Neural cell (in vitro differentiated cells): Measurements from ENCODE around the gene GABPA. TPM values are rescaled to one million over a fixed set of nuclear protein-coding genes. Genes with fewer than 3 reads are reported as not detected.

ENCODE experiments used
- H2AFZ ChIP-seq: fragments of 200-600, 300-800 bp; sonication (generic), shearing (Covaris generic); 2 replicates; pipeline ENCODE4 v1.6.0; 2014; ENCODE audit warnings: low read depth, mild to moderate bottlenecking, antibody characterized with exemption, low read length, moderate library complexity
- H3F3A ChIP-seq: fragments of 200-600 bp; shearing (Covaris generic); 2 replicates; pipeline ENCODE4 v1.6.1; 2016; ENCODE audit warnings: mild to moderate bottlenecking, moderate library complexity, mixed read lengths, antibody characterized with exemption, low read length; ENCODE audit not compliant: insufficient read depth, poor library complexity, severe bottlenecking
- H3K27ac ChIP-seq: fragments of 200-600, 300-800 bp; sonication (generic), shearing (Covaris generic); 2 replicates; pipeline ENCODE4 v1.5.1; 2014; ENCODE audit warnings: mild to moderate bottlenecking, low read length, moderate library complexity
- H3K27me3 ChIP-seq: fragments of 300-800, 200-600 bp; sonication (generic), shearing (Covaris generic); 2 replicates; pipeline ENCODE4 v1.6.0; 2014; ENCODE audit warnings: mild to moderate bottlenecking, low read depth, low read length, moderate library complexity; ENCODE audit not compliant: insufficient read depth
- H3K36me3 ChIP-seq: fragments of 300-800, 200-600 bp; sonication (generic), shearing (Covaris generic); 2 replicates; pipeline ENCODE4 v1.5.1; 2014; ENCODE audit warnings: mild to moderate bottlenecking, antibody characterized with exemption, low read length, moderate library complexity; ENCODE audit not compliant: insufficient read depth
- H3K4me2 ChIP-seq: fragments of 300-800, 200-600 bp; sonication (generic), shearing (Covaris generic); 2 replicates; pipeline ENCODE4 v1.6.0; 2014; ENCODE audit warnings: mild to moderate bottlenecking, low read length
- H3K4me3 ChIP-seq: fragments of 300-800, 200-600 bp; sonication (generic), shearing (Covaris generic); 2 replicates; pipeline ENCODE4 v1.5.1; 2014; ENCODE audit warnings: mild to moderate bottlenecking, low read length, moderate library complexity
- H3K79me2 ChIP-seq: fragments of 200-600 bp; shearing (Covaris generic); replicated peaks from 2 replicates; pipeline ENCODE4 v1.6.0; 2014; ENCODE audit warnings: mild to moderate bottlenecking, low read length, moderate library complexity; ENCODE audit not compliant: insufficient read depth
- H3K9ac ChIP-seq: fragments of 300-800, 200-600 bp; sonication (generic), shearing (Covaris generic); 2 replicates; pipeline ENCODE4 v1.6.1; 2016; ENCODE audit warnings: mild to moderate bottlenecking, low read length, mixed read lengths
- H3K9me2 ChIP-seq: fragments of 200-600 bp; shearing (Covaris generic); 2 replicates; pipeline ENCODE4 v1.6.1; 2016; ENCODE audit warnings: mild to moderate bottlenecking, low read length, mixed read lengths; ENCODE audit not compliant: insufficient read depth
- H3K9me3 ChIP-seq: fragments of 200-600, 300-800 bp; sonication (generic), shearing (Covaris generic); 2 replicates; pipeline ENCODE4 v1.6.1; 2016; ENCODE audit warnings: mild to moderate bottlenecking, mixed run types, low read length, moderate library complexity, mixed read lengths
- H4K20me1 ChIP-seq: fragments of 200-600 bp; shearing (Covaris generic); 2 replicates; pipeline ENCODE4 v1.6.1; 2016; ENCODE audit warnings: mild to moderate bottlenecking, mixed run types; ENCODE audit not compliant: insufficient read depth
- EP300 ChIP-seq: fragments of 450-650 bp; conservative IDR thresholded peaks from 2 replicates; pipeline ENCODE4 v1.6.1; 2014; ENCODE audit warnings: antibody characterized with exemption, mild to moderate bottlenecking, moderate library complexity; ENCODE audit not compliant: poor library complexity, severe bottlenecking
- EZH2 ChIP-seq: fragments of 200-600, 300-800 bp; shearing (Covaris generic), sonication (generic); IDR thresholded peaks from 2 replicates; pipeline ENCODE4 v1.6.1; 2014; ENCODE audit warnings: antibody characterized with exemption, low read length, borderline replicate concordance, mild to moderate bottlenecking; ENCODE audit not compliant: insufficient read depth, poor library complexity, severe bottlenecking
- MXI1 ChIP-seq: fragments of 450-650 bp; conservative IDR thresholded peaks from 2 replicates; pipeline ENCODE4 v1.6.1; 2014; ENCODE audit warnings: antibody characterized with exemption, mild to moderate bottlenecking; ENCODE audit not compliant: poor library complexity, severe bottlenecking
- POLR2AphosphoS5 ChIP-seq: IDR thresholded peaks from 2 replicates; pipeline ENCODE4 v1.6.1; 2012
- RAD21 ChIP-seq: fragments of 450-650 bp; conservative IDR thresholded peaks from 2 replicates; pipeline ENCODE4 v1.6.1; 2014; ENCODE audit warnings: antibody characterized with exemption, mild to moderate bottlenecking, moderate library complexity
- SMC3 ChIP-seq: fragments of 450-650 bp; conservative IDR thresholded peaks from 2 replicates; pipeline ENCODE4 v1.6.1; 2014; ENCODE audit warnings: antibody characterized with exemption, mild to moderate bottlenecking, moderate library complexity; ENCODE audit not compliant: poor library complexity
- TAF1 ChIP-seq: IDR thresholded peaks from 2 replicates; pipeline ENCODE4 v1.6.1; 2012; ENCODE audit warnings: low read depth
- polyA plus RNA-seq: library from polyadenylated mRNA; depleted of rRNA; stranded (reverse); fragments of >200 nt; gene quantifications from 2 replicates; pipeline ENCODE4 v1.2.3, GENCODE V29; 2014
- TF ChIP-seq, protein P1 (sequence below): fragments of 450-650 bp; IDR thresholded peaks from 2 replicates; pipeline ENCODE4 v1.5.1; 2014; ENCODE audit warnings: antibody characterized with exemption, mild to moderate bottlenecking, moderate library complexity; ENCODE audit not compliant: poor library complexity, severe bottlenecking
- TF ChIP-seq, protein P2 (sequence below): IDR thresholded peaks from 2 replicates; pipeline ENCODE4 v1.6.1; 2012; ENCODE audit warnings: borderline replicate concordance

Gene GABPA
- polyA plus RNA-seq, 1 donor from 2014 or later, result 45.4 TPM

DNA sequence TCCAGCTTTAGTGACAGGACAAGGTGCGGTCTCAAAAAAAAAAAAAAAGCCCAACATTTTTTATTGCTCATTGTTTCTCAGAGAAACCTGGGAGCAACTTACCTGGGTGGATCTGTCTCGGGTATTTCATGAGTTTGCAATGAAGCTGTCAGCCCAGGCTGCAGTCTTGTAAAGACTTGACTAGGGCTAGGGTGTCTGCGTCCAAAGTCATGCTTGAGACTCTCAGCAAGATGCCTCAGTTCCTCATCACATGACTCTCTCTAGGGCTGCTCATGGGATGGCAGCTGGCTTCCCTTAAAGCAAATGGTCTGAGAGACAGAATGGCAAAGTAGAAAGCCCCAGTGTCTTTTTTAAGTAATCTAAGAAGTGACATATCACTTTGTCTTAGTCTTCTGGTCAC is 8.1 kb downstream of the GABPA start:
- Histone ChIP-seq H4K20me1 (no peaks in the 10 kb centered on the region), H3K36me3 (no peaks in the 10 kb centered on the region), H3K9ac (no peak overlapping the region), H3K4me2 (no peak overlapping the region), H3F3A (no peaks in the 10 kb centered on the region), H2AFZ (no peak overlapping the region), H3K27me3 (no peaks in the 10 kb centered on the region), H3K27ac (no peak overlapping the region), H3K79me2 (peaks cover 24% of the 10 kb centered on the region), H3K9me3 (no peaks in the 10 kb centered on the region), H3K9me2 (no peaks in the 10 kb centered on the region), H3K4me3 (no peak overlapping the region)
- TF ChIP-seq, protein P1, sequence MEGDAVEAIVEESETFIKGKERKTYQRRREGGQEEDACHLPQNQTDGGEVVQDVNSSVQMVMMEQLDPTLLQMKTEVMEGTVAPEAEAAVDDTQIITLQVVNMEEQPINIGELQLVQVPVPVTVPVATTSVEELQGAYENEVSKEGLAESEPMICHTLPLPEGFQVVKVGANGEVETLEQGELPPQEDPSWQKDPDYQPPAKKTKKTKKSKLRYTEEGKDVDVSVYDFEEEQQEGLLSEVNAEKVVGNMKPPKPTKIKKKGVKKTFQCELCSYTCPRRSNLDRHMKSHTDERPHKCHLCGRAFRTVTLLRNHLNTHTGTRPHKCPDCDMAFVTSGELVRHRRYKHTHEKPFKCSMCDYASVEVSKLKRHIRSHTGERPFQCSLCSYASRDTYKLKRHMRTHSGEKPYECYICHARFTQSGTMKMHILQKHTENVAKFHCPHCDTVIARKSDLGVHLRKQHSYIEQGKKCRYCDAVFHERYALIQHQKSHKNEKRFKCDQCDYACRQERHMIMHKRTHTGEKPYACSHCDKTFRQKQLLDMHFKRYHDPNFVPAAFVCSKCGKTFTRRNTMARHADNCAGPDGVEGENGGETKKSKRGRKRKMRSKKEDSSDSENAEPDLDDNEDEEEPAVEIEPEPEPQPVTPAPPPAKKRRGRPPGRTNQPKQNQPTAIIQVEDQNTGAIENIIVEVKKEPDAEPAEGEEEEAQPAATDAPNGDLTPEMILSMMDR, result no peak
- TF ChIP-seq MXI1 (no peak), TAF1 (no peak), POLR2AphosphoS5 (no peak), RAD21 (no peak), EP300 (no peak), SMC3 (no peak), EZH2 (no peak)
- TF ChIP-seq, protein P2, sequence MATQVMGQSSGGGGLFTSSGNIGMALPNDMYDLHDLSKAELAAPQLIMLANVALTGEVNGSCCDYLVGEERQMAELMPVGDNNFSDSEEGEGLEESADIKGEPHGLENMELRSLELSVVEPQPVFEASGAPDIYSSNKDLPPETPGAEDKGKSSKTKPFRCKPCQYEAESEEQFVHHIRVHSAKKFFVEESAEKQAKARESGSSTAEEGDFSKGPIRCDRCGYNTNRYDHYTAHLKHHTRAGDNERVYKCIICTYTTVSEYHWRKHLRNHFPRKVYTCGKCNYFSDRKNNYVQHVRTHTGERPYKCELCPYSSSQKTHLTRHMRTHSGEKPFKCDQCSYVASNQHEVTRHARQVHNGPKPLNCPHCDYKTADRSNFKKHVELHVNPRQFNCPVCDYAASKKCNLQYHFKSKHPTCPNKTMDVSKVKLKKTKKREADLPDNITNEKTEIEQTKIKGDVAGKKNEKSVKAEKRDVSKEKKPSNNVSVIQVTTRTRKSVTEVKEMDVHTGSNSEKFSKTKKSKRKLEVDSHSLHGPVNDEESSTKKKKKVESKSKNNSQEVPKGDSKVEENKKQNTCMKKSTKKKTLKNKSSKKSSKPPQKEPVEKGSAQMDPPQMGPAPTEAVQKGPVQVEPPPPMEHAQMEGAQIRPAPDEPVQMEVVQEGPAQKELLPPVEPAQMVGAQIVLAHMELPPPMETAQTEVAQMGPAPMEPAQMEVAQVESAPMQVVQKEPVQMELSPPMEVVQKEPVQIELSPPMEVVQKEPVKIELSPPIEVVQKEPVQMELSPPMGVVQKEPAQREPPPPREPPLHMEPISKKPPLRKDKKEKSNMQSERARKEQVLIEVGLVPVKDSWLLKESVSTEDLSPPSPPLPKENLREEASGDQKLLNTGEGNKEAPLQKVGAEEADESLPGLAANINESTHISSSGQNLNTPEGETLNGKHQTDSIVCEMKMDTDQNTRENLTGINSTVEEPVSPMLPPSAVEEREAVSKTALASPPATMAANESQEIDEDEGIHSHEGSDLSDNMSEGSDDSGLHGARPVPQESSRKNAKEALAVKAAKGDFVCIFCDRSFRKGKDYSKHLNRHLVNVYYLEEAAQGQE, result no peak

DNA sequence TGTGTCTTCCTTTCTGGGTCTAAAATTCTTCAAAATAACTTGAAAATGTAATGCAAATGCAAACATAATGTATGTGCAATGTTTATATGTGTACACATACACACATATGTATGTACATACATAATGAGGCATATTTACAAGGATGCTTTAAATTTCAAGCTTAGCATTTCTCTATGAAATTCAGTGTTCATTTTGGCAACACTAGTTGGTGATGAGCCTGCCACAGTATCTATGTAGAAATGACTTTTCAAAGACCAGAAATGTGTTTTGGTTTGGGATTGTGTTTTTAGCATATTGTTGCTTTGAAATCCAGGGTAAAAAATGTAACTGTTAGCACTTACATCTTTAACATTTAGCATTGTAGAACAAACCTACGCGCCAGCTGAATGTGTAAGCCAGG is 10.1 kb downstream of the GABPA start:
- H3K9me3 ChIP-seq, result no peaks in the 10 kb centered on the region
- no peak overlapping the region for H3K9ac ChIP-seq

DNA sequence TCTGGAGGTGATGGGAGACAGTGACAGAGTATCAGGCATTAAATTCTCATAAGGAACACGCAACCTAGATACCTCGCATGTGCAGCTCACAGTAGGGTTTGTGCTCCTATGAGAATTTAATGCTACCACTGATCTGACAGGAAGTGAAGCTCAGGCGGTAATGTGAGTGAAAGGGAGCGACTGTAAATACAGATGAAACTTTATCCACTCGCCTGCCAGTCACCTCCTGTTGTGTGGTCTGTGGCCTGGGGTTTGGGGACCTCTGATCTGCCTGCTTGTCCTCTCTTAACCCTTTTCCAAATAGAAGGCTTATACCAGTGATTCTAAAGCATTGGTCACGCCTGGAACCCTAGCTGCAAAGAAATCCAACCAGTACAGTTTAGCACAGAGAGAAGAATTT is 15.3 kb downstream of the GABPA start:
- Histone ChIP-seq H3K36me3 (no peaks in the 10 kb centered on the region), H3F3A (no peaks in the 10 kb centered on the region), H3K4me2 (no peak overlapping the region), H3K9me2 (no peaks in the 10 kb centered on the region), H3K9ac (no peak overlapping the region), H3K9me3 (no peaks in the 10 kb centered on the region), H3K4me3 (no peak overlapping the region), H3K27me3 (no peaks in the 10 kb centered on the region), H4K20me1 (no peaks in the 10 kb centered on the region), H3K79me2 (no peaks in the 10 kb centered on the region), H2AFZ (no peak overlapping the region), H3K27ac (no peak overlapping the region)
- TF ChIP-seq MXI1 (no peak), POLR2AphosphoS5 (no peak)
- TF ChIP-seq, protein P1, result no peak

More for the DNA sequence above, 10.1 kb downstream of the GABPA start:
- Histone ChIP-seq H4K20me1 (no peaks in the 10 kb centered on the region), H3K27me3 (no peaks in the 10 kb centered on the region), H3K79me2 (peaks cover 4% of the 10 kb centered on the region), H3K27ac (no peak overlapping the region), H3K9me2 (no peaks in the 10 kb centered on the region), H3K4me2 (no peak overlapping the region), H3K36me3 (no peaks in the 10 kb centered on the region), H3K4me3 (no peak overlapping the region), H2AFZ (no peak overlapping the region), H3F3A (no peaks in the 10 kb centered on the region)
- TF ChIP-seq SMC3 (no peak), MXI1 (no peak)
